HG02973 (cell line): ENCODE measurements around the gene HOXC13.

Source experiments
- ATAC-seq: cut with Tn5 transposase; IDR thresholded peaks from one replicate; pipeline ENCODE4 v1.9.1; 2021; ENCODE audit warnings: moderate library complexity; ENCODE audit not compliant: unreplicated experiment

Gene HOXC13

GRCh38 chr12:53937596-53938325 is 870 bp upstream of the HOXC13 start:
- ATAC-seq, result no peak

- no peak for ATAC-seq
Observed at GRCh38 chr12:53939141-53940108, 794 bp downstream of the HOXC13 start.

- no peak for ATAC-seq
Observed at GRCh38 chr12:53940443-53941014, 1.9 kb downstream of the HOXC13 start.

- ATAC-seq, result no peak
Observed at GRCh38 chr12:53941187-53941586, 2.6 kb downstream of the HOXC13 start.

GRCh38 chr12:53941750-53942149 is 3.1 kb downstream of the HOXC13 start:
- ATAC-seq, result no peak

GRCh38 chr12:53942467-53942997 is 3.9 kb downstream of the HOXC13 start:
- no peak for ATAC-seq

GRCh38 chr12:53944209-53944608 is 5.6 kb downstream of the HOXC13 start:
- no peak for ATAC-seq

GRCh38 chr12:53944907-53945847 is 6.5 kb downstream of the HOXC13 start:
- ATAC-seq, result no peak

GRCh38 chr12:53947743-53948142 is 9.1 kb downstream of the HOXC13 start:
- no peak for ATAC-seq

- ATAC-seq, result no peak
Observed at GRCh38 chr12:53948650-53949593, 10.3 kb downstream of the HOXC13 start.

GRCh38 chr12:53949631-53950436 is 11.2 kb downstream of the HOXC13 start:
- no peak for ATAC-seq

- ATAC-seq, result no peak
Observed at GRCh38 chr12:53950437-53950773, 11.8 kb downstream of the HOXC13 start.

- no peak for ATAC-seq
Observed at GRCh38 chr12:53950789-53951576, 12.4 kb downstream of the HOXC13 start.

GRCh38 chr12:53951577-53952334 is 13.1 kb downstream of the HOXC13 start:
- no peak for ATAC-seq

GRCh38 chr12:53952335-53952694 is 13.7 kb downstream of the HOXC13 start:
- no peak for ATAC-seq

GRCh38 chr12:53952871-53953734 is 14.5 kb downstream of the HOXC13 start:
- ATAC-seq, result no peak
